ENCODE results near the gene PTCRA.
"Not testable (repeated sequence)": the region's sequence is repeated elsewhere in the genome, so short reads cannot be mapped to it uniquely, and the experiment has no call there.

DNA sequence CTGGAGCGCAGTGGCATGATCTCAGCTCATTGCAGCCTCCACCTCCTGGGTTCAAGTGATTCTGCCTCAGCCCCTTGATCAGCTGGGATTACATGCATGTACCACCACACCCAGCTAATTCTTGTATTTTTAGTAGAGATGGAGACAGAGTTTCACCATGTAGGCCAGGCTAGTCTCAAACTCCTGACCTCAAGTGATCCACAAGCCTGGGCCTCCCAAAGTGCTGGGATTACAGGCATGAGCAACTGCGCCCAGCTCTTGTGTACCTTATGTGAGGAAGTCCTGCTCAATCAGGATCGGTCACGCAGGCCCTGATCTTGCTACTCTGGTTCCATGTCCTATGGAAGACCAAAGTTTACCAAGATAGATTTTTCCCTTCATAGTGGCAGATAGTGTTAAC, 27.7 kb upstream of the PTCRA start:
- TF ChIP-seq, protein P1, sequence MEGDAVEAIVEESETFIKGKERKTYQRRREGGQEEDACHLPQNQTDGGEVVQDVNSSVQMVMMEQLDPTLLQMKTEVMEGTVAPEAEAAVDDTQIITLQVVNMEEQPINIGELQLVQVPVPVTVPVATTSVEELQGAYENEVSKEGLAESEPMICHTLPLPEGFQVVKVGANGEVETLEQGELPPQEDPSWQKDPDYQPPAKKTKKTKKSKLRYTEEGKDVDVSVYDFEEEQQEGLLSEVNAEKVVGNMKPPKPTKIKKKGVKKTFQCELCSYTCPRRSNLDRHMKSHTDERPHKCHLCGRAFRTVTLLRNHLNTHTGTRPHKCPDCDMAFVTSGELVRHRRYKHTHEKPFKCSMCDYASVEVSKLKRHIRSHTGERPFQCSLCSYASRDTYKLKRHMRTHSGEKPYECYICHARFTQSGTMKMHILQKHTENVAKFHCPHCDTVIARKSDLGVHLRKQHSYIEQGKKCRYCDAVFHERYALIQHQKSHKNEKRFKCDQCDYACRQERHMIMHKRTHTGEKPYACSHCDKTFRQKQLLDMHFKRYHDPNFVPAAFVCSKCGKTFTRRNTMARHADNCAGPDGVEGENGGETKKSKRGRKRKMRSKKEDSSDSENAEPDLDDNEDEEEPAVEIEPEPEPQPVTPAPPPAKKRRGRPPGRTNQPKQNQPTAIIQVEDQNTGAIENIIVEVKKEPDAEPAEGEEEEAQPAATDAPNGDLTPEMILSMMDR (IDR thresholded peaks at IDR 0.05; ENCODE audit: extremely low read depth in 1 of 2, insufficient read depth in 1 of 2, low read depth in 1 of 2, low read length in 2 of 2) = not testable (repeated sequence)
- TF ChIP-seq, protein P2, sequence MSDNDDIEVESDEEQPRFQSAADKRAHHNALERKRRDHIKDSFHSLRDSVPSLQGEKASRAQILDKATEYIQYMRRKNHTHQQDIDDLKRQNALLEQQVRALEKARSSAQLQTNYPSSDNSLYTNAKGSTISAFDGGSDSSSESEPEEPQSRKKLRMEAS (IDR thresholded peaks at IDR 0.05; ENCODE audit: insufficient read depth, insufficient read length) = not testable (repeated sequence)
- TF ChIP-seq POLR2A (IDR thresholded peaks at IDR 0.05; ENCODE audit: low read depth, low read length) = not testable (repeated sequence)

All from endothelial cell of umbilical vein (primary cell).